ENCODE results near the gene CDC27. TPM values are rescaled to one million over a fixed set of nuclear protein-coding genes. Genes with fewer than 3 reads are reported as not detected.
A peak's percentile ranks its signal among the peaks of the same experiment; 100 is the strongest.

CDC27 gene
- total RNA-seq, 1 experiment from 2014 or later: 141 TPM

DNA sequence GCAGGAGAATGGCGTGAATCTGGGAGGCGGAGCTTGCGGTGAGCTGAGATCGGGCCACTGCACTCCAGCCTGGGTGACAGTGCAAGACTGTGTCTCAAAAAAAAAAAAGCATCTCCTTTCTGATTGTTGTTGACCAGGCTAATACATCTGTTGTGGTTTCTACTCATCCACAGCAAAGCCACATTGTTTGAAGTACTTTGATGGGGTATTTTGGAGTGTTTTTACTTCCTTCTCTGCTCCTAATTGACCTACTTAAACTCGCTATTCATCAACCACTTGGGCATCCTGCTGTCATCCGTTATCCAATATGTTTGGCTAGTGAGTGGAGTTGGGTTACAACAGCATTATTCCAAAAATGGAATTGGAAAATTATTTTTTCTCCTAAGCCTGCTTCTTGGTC lies 3.5 kb upstream of the CDC27 start:
- TF ChIP-seq, protein P1, sequence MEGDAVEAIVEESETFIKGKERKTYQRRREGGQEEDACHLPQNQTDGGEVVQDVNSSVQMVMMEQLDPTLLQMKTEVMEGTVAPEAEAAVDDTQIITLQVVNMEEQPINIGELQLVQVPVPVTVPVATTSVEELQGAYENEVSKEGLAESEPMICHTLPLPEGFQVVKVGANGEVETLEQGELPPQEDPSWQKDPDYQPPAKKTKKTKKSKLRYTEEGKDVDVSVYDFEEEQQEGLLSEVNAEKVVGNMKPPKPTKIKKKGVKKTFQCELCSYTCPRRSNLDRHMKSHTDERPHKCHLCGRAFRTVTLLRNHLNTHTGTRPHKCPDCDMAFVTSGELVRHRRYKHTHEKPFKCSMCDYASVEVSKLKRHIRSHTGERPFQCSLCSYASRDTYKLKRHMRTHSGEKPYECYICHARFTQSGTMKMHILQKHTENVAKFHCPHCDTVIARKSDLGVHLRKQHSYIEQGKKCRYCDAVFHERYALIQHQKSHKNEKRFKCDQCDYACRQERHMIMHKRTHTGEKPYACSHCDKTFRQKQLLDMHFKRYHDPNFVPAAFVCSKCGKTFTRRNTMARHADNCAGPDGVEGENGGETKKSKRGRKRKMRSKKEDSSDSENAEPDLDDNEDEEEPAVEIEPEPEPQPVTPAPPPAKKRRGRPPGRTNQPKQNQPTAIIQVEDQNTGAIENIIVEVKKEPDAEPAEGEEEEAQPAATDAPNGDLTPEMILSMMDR (IDR thresholded peaks at IDR 0.05; ENCODE audit: unreplicated experiment): no peak
- POLR2A ChIA-PET: no interaction called here
- no peak for DNase-seq (ENCODE audit: unreplicated experiment)
- Mint-ChIP-seq H3K4me3 (ENCODE audit: unreplicated experiment) (no peak overlapping the region), H3K36me3 (ENCODE audit: insufficient read depth, unreplicated experiment) (no peaks in the 10 kb centered on the region), H3K27ac (ENCODE audit: low read depth, unreplicated experiment) (no peak overlapping the region), H3K9me3 (ENCODE audit: unreplicated experiment) (peaks cover 9% of the 10 kb centered on the region), H3K27me3 (ENCODE audit: insufficient read depth, unreplicated experiment) (no peaks in the 10 kb centered on the region), H3K4me1 (ENCODE audit: insufficient read depth, unreplicated experiment) (peaks cover 6% of the 10 kb centered on the region)
- intact Hi-C loops (cut with micrococcal nuclease): no loop called here
- no TSS peak for BruUV-seq (replicated peaks)
- CTCF ChIA-PET: no interaction called here

DNA sequence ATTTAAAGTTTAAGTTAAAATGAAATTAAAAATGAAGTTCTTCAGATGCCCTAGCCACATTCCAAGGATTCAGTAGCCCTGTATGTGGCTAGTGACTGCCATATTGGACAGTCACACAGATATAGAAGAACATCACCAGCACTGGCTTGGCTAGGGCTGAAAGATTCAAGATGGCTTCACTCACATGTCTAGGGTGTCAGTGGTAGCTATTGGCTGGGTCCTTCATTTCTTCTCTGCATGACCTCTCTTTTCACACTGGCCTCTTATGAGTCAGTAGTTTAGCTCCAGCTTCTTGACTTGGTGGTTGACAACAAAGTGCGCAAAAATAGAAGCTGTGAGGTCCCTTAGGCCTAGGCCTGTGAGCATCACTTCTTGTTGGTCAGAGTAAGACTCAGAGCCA lies 1.7 kb upstream of the CDC27 start:
- no peaks in the 10 kb centered on the region for H3K27me3 Mint-ChIP-seq (ENCODE audit: insufficient read depth, unreplicated experiment)
- CTCF ChIA-PET: interaction anchor here (0.6 to 2.0 kb wide), 4 partner anchors 8 to 427 kb away, joined by 3 to 8 read pairs (median 5); no protein-coding TSS in a partner anchor
- no peak overlapping the region for H3K27ac Mint-ChIP-seq (ENCODE audit: low read depth, unreplicated experiment)
- POLR2A ChIA-PET: interaction anchor here (0.7 to 2.0 kb wide), 6 partner anchors 14 to 917 kb away, joined by 3 to 14 read pairs (median 4); no protein-coding TSS in a partner anchor
- intact Hi-C loops (cut with micrococcal nuclease): no loop called here
- no peaks in the 10 kb centered on the region for H3K36me3 Mint-ChIP-seq (ENCODE audit: insufficient read depth, unreplicated experiment)
- no peak for DNase-seq (ENCODE audit: unreplicated experiment)
- no peak overlapping the region for H3K4me3 Mint-ChIP-seq (ENCODE audit: unreplicated experiment)
- BruUV-seq (replicated peaks): no TSS peak
- H3K9me3 Mint-ChIP-seq (ENCODE audit: unreplicated experiment): peaks cover 6% of the 10 kb centered on the region
- TF ChIP-seq, protein P1 (IDR thresholded peaks at IDR 0.05; ENCODE audit: unreplicated experiment): no peak
- H3K4me1 Mint-ChIP-seq (ENCODE audit: insufficient read depth, unreplicated experiment): peaks cover 11% of the 10 kb centered on the region

DNA sequence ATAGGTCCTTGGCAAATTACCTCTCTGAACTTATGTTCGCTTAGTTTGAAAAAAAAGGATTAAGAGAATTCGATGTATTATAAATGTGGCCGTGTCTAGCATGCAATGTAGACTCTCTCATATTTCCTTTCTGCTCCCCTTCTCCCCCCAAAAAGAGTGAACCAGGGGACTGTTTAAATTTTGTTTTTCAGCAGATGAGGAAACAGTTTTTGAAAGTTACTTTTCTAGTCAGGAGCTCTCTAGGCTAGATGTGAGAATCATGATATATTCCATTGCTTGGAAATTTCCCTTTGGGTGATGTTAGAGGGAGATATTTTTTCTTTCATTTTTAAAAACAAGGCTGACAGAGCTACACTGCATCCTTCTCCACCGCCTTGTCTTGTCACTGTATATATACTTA lies 1.1 kb upstream of the CDC27 start:
- no peak for DNase-seq (ENCODE audit: unreplicated experiment)
- Mint-ChIP-seq H3K4me1 (ENCODE audit: insufficient read depth, unreplicated experiment) (peaks cover 12% of the 10 kb centered on the region), H3K36me3 (ENCODE audit: insufficient read depth, unreplicated experiment) (no peaks in the 10 kb centered on the region), H3K9me3 (ENCODE audit: unreplicated experiment) (peaks cover under 1% of the 10 kb centered on the region), H3K4me3 (ENCODE audit: unreplicated experiment) (no peak overlapping the region), H3K27me3 (ENCODE audit: insufficient read depth, unreplicated experiment) (no peaks in the 10 kb centered on the region), H3K27ac (ENCODE audit: low read depth, unreplicated experiment) (peak overlapping the region; percentile 97)
- intact Hi-C loops (cut with micrococcal nuclease): no loop called here
- ChIA-PET CTCF (interaction anchor here (0.6 to 2.0 kb wide), 5 partner anchors 8 to 427 kb away, joined by 3 to 8 read pairs (median 4); no protein-coding TSS in a partner anchor), POLR2A (interaction anchor here (0.7 to 2.0 kb wide), 11 partner anchors 11 to 918 kb away, joined by 3 to 14 read pairs (median 4); no protein-coding TSS in a partner anchor)
- BruUV-seq (replicated peaks): no TSS peak
- TF ChIP-seq, protein P1 (IDR thresholded peaks at IDR 0.05; ENCODE audit: unreplicated experiment): no peak

DNA sequence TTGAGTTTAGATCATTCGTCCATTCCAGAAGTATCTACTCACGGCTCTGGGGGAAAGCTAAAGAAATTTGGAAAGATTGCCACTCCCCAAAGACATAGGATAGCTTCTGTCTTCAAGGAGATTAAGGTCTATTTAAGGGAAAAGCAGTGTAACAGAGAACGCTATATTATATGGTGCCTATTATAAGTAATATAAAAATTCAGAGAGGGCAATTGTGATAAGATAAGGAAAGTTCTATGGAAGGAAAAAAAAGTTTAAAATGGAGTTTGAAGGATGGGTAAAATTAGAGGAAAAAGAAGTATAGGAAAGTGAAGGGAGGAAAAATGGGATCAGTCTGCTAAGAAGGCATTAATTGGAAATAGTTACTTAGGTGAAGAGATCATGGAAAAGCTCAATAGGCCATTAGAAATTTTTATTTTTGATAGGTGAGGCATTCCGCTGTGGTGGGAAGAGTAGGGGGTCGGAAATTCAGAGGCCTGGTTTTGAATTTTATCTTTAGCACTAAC lies 690 bp upstream of the CDC27 start:
- DNase-seq (ENCODE audit: unreplicated experiment): no peak
- CTCF ChIA-PET: interaction anchor here (0.6 to 2.0 kb wide), 4 partner anchors 10 to 1388 kb away, joined by 3 to 6 read pairs (median 4); no protein-coding TSS in a partner anchor
- Mint-ChIP-seq H3K27ac (ENCODE audit: low read depth, unreplicated experiment) (peak overlapping the region; percentile 97), H3K9me3 (ENCODE audit: unreplicated experiment) (no peaks in the 10 kb centered on the region), H3K4me3 (ENCODE audit: unreplicated experiment) (peak overlapping the region; percentile 87), H3K27me3 (ENCODE audit: insufficient read depth, unreplicated experiment) (no peaks in the 10 kb centered on the region), H3K36me3 (ENCODE audit: insufficient read depth, unreplicated experiment) (no peaks in the 10 kb centered on the region), H3K4me1 (ENCODE audit: insufficient read depth, unreplicated experiment) (peaks cover 13% of the 10 kb centered on the region)
- intact Hi-C loops (cut with micrococcal nuclease): loop anchor here (2.0 kb wide), 1 partner anchor 125 kb away; no protein-coding TSS in a partner anchor
- TF ChIP-seq, protein P1 (IDR thresholded peaks at IDR 0.05; ENCODE audit: unreplicated experiment): no peak
- BruUV-seq (replicated peaks): TSS peak; percentile 69
- POLR2A ChIA-PET: interaction anchor here (0.6 to 2.0 kb wide), 21 partner anchors 9 to 1575 kb away, joined by 3 to 14 read pairs (median 4); partner anchors contain the start of gene MYL4

All from MCF 10A (cell line).